HG03095 (cell line): ENCODE measurements around the gene MEI4.
"Not testable (repeated sequence)": the region's sequence is repeated elsewhere in the genome, so short reads cannot be mapped to it uniquely, and the experiment has no call there.

Source experiments
- ATAC-seq: cut with Tn5 transposase; IDR thresholded peaks from one replicate; pipeline ENCODE4 v1.9.1; 2021; ENCODE audit warnings: moderate library complexity; ENCODE audit not compliant: unreplicated experiment

The MEI4 gene, protein sequence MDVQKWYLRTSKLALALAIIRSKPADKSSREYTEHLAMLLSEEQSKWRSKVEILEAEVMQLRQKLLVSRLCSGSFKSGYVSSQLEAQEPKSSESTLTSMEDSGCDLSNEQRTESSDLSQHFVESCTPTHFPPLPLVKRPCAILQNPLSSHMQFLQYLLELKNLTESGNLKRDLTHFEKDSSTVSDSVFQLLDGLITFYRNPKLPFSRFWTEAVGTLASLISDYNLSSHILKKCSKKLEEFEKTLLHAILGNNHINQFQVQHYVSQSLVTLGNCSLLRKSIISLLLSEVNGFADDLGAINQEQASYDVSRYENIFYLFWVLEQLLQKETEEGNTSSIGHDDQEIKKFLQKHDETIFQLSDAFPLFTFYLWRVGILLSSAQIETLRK

DNA sequence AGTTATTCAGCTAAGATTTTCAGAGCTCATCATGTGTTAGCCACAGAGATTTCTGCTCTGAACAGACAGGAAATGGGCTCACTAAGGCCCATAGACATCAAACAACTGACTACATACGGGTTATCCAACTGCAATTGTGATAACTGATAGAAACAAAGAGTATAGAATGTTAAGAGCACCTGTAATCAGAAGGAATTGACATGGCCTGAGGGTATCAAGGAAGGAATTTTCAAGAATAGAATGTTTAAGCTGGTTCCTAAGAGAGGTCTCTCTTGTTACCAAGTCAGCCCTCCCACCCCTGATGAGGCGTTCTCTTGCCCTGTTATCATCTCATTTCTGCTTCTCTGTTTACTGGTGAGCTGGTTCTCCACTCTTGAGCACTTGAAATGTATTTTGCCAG, at the start of gene MEI4:
TSS of gene MEI4 (plus strand) at position 301 of the 400 bp plus-strand sequence. CDS start 37,633 bp downstream, outside the sequence.
- ATAC-seq = no peak

DNA sequence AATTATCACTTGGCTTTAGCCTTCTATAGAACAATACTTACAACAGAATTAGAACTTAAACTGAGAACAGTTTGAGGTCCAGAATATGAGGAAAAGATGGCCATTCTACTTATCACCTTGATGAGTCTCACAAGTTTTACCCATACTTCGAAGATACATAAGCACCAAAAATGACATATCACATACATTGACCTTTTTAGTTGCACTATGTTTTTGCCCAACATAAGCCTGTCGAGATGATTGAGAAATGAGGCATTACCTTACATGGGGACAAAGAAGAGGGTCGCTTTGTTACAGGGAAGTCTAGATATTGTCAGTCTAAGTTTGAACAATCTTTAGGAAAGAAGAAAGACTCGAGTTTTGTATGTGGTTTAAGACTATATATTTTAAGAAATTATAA, 48.4 kb upstream of the MEI4 start:
- ATAC-seq = no peak

- no peak for ATAC-seq
These were observed 45.8 kb upstream of the MEI4 start for GRCh38 chr6:77607004-77607403.

DNA sequence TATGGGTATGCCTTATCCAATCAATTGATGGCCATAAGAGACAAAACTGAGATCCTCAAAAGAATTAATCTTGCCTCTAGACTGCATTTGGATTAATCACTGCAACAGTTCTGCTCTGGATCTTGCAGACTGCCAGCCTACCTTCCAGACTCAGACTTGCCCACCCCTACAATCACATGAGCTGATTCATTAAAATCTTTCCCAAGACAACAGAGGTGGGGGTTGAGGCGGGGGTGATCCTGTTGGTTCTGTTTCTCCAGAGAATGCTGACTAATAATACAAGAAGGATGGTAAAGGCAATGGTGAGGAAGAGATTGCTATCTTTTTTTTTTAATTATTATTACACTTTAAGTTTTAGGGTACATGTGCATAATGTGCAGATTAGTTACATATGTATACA, 43.7 kb upstream of the MEI4 start:
- no peak for ATAC-seq

GRCh38 chr6:77619114-77619513, 33.7 kb upstream of the MEI4 start:
- no peak for ATAC-seq

GRCh38 chr6:77620278-77620882, 32.5 kb upstream of the MEI4 start:
- ATAC-seq = no peak

GRCh38 chr6:77624515-77624914, 28.3 kb upstream of the MEI4 start:
- ATAC-seq = no peak

DNA sequence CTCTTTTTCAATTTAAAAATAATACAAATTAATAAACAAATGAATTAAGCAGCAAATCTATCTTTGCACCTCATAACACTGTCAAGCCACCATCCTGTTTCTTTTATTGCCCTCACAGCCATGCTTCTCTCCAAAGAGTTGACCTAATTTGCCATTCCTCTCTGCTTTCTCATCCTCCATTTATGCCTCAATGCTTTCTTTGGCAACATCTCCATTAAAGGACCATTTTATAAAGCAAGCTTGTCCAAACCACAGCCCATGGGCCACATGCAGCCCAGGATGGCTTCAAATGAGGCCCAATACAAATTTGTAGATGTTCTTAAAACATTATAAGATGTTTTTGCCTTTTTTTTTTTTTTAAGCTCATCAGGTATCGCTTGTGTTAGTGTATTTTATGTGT, 26.4 kb upstream of the MEI4 start:
- no peak for ATAC-seq

DNA sequence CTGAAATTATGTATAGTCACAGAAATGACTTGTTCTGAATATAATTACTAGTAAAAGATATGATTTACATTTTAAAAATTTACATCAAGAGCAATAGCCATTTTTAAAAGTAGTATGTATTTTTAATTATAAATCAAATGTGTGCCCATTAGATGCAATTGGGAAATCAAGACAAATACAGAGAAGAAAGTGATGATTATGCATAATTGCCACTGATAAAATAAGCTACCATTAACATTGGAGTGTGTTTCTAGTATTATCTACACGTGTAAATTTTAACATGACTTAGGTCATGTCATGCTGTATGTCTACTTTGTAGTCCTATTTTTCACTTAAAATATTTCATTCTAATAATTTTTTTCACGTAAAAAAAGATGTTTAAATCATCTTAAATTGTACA, 22.8 kb upstream of the MEI4 start:
- no peak for ATAC-seq

GRCh38 chr6:77633471-77633870, 19.4 kb upstream of the MEI4 start:
- ATAC-seq = no peak

GRCh38 chr6:77633993-77634715, 18.7 kb upstream of the MEI4 start:
- no peak for ATAC-seq

DNA sequence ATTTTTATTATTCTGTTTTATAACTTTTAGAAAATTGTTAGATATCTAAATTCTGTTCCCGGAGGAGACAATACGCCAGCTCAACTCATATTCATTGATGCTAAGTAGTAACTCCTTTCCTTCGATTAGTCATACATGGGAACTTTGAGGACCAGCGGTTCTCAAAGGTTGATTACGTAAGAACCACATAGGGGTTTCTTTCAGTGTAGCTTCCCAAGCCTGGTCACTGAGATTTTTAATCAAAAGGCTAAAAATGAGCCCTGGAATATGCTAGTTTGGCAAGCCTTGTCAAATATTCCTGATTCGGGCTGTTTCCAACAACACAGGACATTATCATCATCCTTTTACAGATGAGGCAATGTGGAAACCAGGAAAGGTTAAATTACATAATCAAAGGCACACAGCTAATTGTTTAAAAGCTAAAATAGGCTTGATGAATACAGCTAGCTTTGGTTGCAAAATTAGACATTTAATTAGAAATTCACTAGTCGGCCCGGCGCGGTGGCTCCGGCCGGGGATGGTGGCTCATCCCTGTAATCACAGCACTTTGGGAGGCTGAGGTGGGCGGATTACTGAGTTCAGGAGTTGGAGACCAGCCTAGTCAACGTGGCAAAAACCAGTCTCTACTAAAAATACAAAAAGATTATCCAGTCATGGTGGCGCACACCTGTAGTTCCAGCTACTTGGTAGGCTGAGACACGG, 14.6 kb upstream of the MEI4 start:
- ATAC-seq = no peak

DNA sequence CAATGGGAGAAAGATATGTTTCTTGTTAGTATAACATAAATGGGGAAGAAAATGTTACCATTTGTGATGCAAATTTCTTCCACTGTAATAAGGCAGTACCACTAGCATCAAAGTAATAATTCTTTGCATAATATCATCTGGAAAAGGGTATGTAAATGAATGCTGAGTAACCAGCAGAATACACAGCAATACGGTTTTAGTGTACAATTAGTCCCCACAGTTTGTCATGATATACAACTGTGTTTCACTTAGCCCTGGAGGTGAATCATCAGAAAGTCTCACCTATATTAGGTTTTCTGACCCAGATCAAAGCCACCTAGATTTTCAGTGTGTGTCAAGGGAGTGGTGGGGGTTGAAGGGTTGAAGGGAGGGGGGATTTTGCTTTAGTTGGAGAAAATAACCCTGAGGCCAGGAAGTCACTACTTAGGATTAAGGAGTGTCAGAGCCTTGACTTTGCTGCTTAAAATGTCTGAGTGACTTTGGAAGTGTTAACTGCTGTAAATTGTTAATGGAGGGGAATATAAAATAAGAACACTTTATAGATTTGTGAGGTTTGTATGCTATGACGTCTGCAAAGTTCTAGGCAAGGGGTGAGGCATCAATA, 8.6 kb upstream of the MEI4 start:
- no peak for ATAC-seq

DNA sequence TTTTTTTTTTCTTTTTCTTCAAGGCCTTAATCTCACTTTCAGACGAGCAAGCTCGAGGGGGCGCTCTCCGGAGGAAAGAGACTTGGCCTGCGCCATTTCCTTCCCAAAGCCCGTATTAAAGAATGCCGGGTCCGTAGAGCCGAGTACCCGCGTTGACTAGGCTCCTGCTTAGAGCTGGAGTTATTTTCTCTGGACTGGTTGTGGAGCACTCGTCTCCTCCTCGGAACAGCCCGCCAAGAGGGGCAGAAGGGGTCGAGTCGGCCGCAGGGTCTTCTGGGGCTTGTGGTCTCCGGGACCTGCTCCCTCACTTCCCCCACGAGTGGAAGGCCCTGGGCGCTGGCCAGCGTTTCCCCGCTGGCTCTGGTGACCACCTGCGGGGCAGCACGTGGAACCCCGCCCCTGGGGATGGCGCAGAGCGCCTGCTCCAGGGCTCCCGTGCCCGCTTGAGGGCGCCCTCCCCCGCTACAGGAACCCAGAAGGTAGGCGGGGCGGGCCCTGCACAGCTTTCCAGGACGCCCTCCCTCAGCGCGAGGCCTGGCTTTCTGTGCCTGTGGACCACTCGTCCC, 2.7 kb upstream of the MEI4 start:
- ATAC-seq = peak; percentile 78

DNA sequence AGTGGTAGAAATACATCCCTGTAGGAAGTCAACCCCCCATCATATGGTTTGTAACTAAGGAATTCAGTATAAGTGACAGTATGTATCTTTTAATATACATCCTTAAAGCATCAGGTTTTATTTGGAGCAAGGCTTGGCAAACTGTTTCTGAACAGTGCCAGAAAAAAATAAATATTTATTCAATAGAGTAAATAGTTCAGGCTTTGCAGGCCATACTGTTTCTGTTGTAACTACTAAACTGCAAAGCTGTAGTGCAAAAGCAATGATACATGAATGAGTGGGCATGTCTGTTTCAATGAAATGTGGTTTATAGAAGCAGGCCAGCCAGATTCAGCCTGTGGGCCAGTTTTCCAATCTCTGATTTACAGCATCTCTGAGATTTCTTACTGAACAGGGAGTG, 977 bp downstream of the MEI4 start:
- ATAC-seq = no peak

DNA sequence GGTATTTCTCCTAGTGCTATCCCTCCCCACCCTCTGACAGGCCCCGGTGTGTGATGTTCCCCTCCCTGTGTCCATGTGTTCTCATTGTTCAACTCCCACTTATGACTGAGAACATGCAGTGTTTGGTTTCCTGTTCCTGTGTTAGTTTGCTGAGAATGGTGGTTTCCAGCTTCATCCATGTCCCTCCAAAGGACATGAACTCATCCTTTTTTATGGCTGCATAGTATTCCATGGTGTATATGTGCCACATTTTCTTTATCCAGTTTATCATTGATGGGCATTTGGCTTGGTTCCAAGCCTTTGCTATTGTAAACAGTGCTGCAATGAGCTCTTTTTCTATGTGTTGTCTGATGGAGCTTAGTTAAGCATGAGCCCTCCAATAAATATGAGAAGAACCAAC, 2.2 kb downstream of the MEI4 start:
- ATAC-seq = not testable (repeated sequence)

DNA sequence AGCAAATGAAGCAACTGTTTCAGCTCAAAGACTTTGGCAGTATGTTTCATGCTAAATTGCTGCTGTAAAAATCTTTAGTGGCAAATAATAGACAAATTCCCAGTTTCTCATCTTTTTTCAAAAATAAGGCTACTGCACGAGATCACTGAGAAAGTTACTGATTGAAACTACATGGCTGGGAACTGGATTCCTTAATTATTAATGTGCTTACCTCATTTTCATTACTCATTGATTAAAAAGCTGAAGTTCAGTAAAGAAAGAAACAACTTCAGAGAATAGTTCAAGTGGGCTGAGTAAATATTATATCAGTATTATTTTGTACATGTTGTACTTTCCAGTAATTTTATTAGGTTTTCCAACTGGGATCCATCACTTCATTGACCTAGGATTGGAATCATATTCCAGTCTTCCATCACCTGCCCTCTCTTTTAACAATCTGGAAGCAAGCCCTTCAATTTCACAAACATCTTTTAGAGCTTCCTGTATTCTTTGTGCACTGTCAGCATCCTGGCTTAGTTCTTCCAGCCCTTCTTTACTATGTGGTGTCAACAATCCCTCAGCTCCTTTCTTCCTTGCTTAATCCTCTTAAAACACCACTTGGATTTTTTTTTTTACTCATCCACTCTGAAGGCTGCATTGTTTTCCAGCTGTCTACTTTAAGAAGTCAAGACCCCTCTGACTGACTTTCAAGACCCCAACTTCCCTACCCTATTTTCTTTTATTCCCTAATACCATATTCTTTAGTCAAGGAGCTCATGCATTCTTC, 4.3 kb downstream of the MEI4 start:
- no peak for ATAC-seq

- ATAC-seq = no peak
These were observed 13.5 kb downstream of the MEI4 start for GRCh38 chr6:77666340-77666739.

- no peak for ATAC-seq
These were observed 14.0 kb downstream of the MEI4 start for GRCh38 chr6:77666846-77667245.

GRCh38 chr6:77669913-77670312, 17.1 kb downstream of the MEI4 start:
- no peak for ATAC-seq
